ENCODE results near the gene SPATA13. TPM values are rescaled to one million over a fixed set of nuclear protein-coding genes. Genes with fewer than 3 reads are reported as not detected.

Gene SPATA13
- total and polyA plus RNA-seq, 2 donors (not counting 1 experiment from before 2014, with no cell fraction given) = 11.6 to 24.6 TPM

GRCh38 chr13:24127116-24127631 lies 33.3 kb upstream of the SPATA13 start:
- H3K79me2 ChIP-seq (ENCODE audit: control insufficient read depth, insufficient read depth, low read length) = no peaks in the 10 kb centered on the region
- peak in 1 of 2 donors; percentile 31 for DNase-seq (ENCODE audit: low read depth in 2 of 2)
- peaks cover 4% of the 10 kb centered on the region for H3K27me3 ChIP-seq (ENCODE audit: control insufficient read depth, insufficient read depth, low read length)
- H4K20me1 ChIP-seq (ENCODE audit: control insufficient read depth, extremely low read depth, insufficient read depth, low read length) = no peaks in the 10 kb centered on the region
- H3K4me3 ChIP-seq (replicated peaks in 1 of 4; ENCODE audit: control extremely low read depth in 1 of 4, insufficient read depth in 1 of 4, low read depth in 3 of 4, low read length in 4 of 4) = no peak overlapping the region
- H3K9me3 ChIP-seq (ENCODE audit: control insufficient read depth, insufficient read depth, low read depth, low read length) = no peaks in the 10 kb centered on the region
- no peaks in the 10 kb centered on the region for H3K36me3 ChIP-seq (ENCODE audit: control insufficient read depth, insufficient read depth, low read length)
- H3K4me1 ChIP-seq (ENCODE audit: control insufficient read depth, extremely low read depth, insufficient read depth, low read length) = no peaks in the 10 kb centered on the region
- H3K9ac ChIP-seq (ENCODE audit: insufficient read depth, low read length) = no peak overlapping the region
- H2AFZ ChIP-seq (ENCODE audit: low read length) = no peak overlapping the region
- H3K4me2 ChIP-seq (ENCODE audit: extremely low read depth, insufficient read depth, low read length) = no peak overlapping the region
- TF ChIP-seq EZH2 (IDR thresholded peaks at IDR 0.05; ENCODE audit: low read length, missing control alignments) (no peak), CTCF (conservative IDR thresholded peaks at IDR 0.05 in 1 of 2, IDR thresholded peaks at IDR 0.05 in 1 of 2; ENCODE audit: low read depth in 1 of 2, low read length in 2 of 2) (no peak)
- no peak overlapping the region for H3K27ac ChIP-seq (ENCODE audit: insufficient read depth, low read length)

- Histone ChIP-seq H3K79me2 (ENCODE audit: control insufficient read depth, insufficient read depth, low read length) (no peaks in the 10 kb centered on the region), H3K27ac (ENCODE audit: insufficient read depth, low read length) (no peak overlapping the region), H3K9me3 (ENCODE audit: control insufficient read depth, insufficient read depth, low read depth, low read length) (no peaks in the 10 kb centered on the region), H3K4me1 (ENCODE audit: control insufficient read depth, extremely low read depth, insufficient read depth, low read length) (no peaks in the 10 kb centered on the region), H3K4me3 (replicated peaks in 1 of 4; ENCODE audit: control extremely low read depth in 1 of 4, insufficient read depth in 1 of 4, low read depth in 3 of 4, low read length in 4 of 4) (no peak overlapping the region), H3K4me2 (ENCODE audit: extremely low read depth, insufficient read depth, low read length) (no peak overlapping the region), H3K9ac (ENCODE audit: insufficient read depth, low read length) (no peak overlapping the region), H3K36me3 (ENCODE audit: control insufficient read depth, insufficient read depth, low read length) (no peaks in the 10 kb centered on the region), H3K27me3 (ENCODE audit: control insufficient read depth, insufficient read depth, low read length) (peaks cover 4% of the 10 kb centered on the region), H4K20me1 (ENCODE audit: control insufficient read depth, extremely low read depth, insufficient read depth, low read length) (no peaks in the 10 kb centered on the region), H2AFZ (ENCODE audit: low read length) (no peak overlapping the region)
- no peak for TF ChIP-seq EZH2 (IDR thresholded peaks at IDR 0.05; ENCODE audit: low read length, missing control alignments)
- no peak for TF ChIP-seq CTCF (conservative IDR thresholded peaks at IDR 0.05 in 1 of 2, IDR thresholded peaks at IDR 0.05 in 1 of 2; ENCODE audit: low read depth in 1 of 2, low read length in 2 of 2)
- DNase-seq (ENCODE audit: low read depth in 2 of 2) = no peak
Measured at GRCh38 chr13:24128112-24128511, 32.4 kb upstream of the SPATA13 start.

GRCh38 chr13:24128962-24129361 lies 31.6 kb upstream of the SPATA13 start:
- TF ChIP-seq EZH2 (IDR thresholded peaks at IDR 0.05; ENCODE audit: low read length, missing control alignments) = no peak
- no peak for TF ChIP-seq CTCF (conservative IDR thresholded peaks at IDR 0.05 in 1 of 2, IDR thresholded peaks at IDR 0.05 in 1 of 2; ENCODE audit: low read depth in 1 of 2, low read length in 2 of 2)
- no peak for DNase-seq (ENCODE audit: low read depth in 2 of 2)
- H4K20me1 ChIP-seq (ENCODE audit: control insufficient read depth, extremely low read depth, insufficient read depth, low read length) = no peaks in the 10 kb centered on the region
- no peaks in the 10 kb centered on the region for H3K79me2 ChIP-seq (ENCODE audit: control insufficient read depth, insufficient read depth, low read length)
- no peak overlapping the region for H3K27ac ChIP-seq (ENCODE audit: insufficient read depth, low read length)
- no peak overlapping the region for H3K4me3 ChIP-seq (replicated peaks in 1 of 4; ENCODE audit: control extremely low read depth in 1 of 4, insufficient read depth in 1 of 4, low read depth in 3 of 4, low read length in 4 of 4)
- H3K9me3 ChIP-seq (ENCODE audit: control insufficient read depth, insufficient read depth, low read depth, low read length) = no peaks in the 10 kb centered on the region
- no peaks in the 10 kb centered on the region for H3K36me3 ChIP-seq (ENCODE audit: control insufficient read depth, insufficient read depth, low read length)
- H3K4me1 ChIP-seq (ENCODE audit: control insufficient read depth, extremely low read depth, insufficient read depth, low read length) = no peaks in the 10 kb centered on the region
- no peak overlapping the region for H3K9ac ChIP-seq (ENCODE audit: insufficient read depth, low read length)
- peaks cover 4% of the 10 kb centered on the region for H3K27me3 ChIP-seq (ENCODE audit: control insufficient read depth, insufficient read depth, low read length)
- no peak overlapping the region for H2AFZ ChIP-seq (ENCODE audit: low read length)
- H3K4me2 ChIP-seq (ENCODE audit: extremely low read depth, insufficient read depth, low read length) = no peak overlapping the region

All from fibroblast of lung (primary cell).